Lung (tissue), 12 donors: ENCODE data around the gene HAPLN2. TPM values are rescaled to one million over a fixed set of nuclear protein-coding genes. Genes with fewer than 3 reads are reported as not detected.
"Not testable (repeated sequence)": the region's sequence is repeated elsewhere in the genome, so short reads cannot be mapped to it uniquely, and the experiment has no call there.

Experiments
- ATAC-seq: fragments of 200-7000 bp; cut with Tn5 transposase; one replicate; pipeline ENCODE4 v1.9.1; 2020; ENCODE audit warnings: moderate number of reproducible peaks; ENCODE audit not compliant: insufficient read depth, low FRiP score
- DNase-seq, 3 donors: peaks; one replicate each; pipeline ENCODE4 v3.0.0-alpha.2; 2013 to 2017
- H3K27ac ChIP-seq, 2 donors: one replicate each; pipeline ENCODE4 v1.5.1; 2013; ENCODE audit warnings: mild to moderate bottlenecking in 2 of 2, moderate library complexity in 2 of 2, control low read depth in 1 of 2, inconsistent platforms in 1 of 2, low read depth in 1 of 2, low read length in 1 of 2
- H3K27me3 ChIP-seq, 3 donors: one replicate each; pipeline ENCODE4 v1.5.1; 2013; ENCODE audit warnings: low read length in 2 of 3; ENCODE audit not compliant: control insufficient read depth in 3 of 3, insufficient read depth in 3 of 3
- H3K36me3 ChIP-seq, 4 donors: one replicate each; pipeline ENCODE4 v1.5.1; 2013; ENCODE audit warnings: low read length in 4 of 4, mild to moderate bottlenecking in 1 of 4, moderate library complexity in 1 of 4; ENCODE audit not compliant: control insufficient read depth in 4 of 4, insufficient read depth in 4 of 4
- H3K4me1 ChIP-seq, 5 donors: one replicate each; pipeline ENCODE4 v1.5.1; 2013; ENCODE audit warnings: low read length in 5 of 5, mild to moderate bottlenecking in 2 of 5, moderate library complexity in 1 of 5; ENCODE audit not compliant: control insufficient read depth in 5 of 5, insufficient read depth in 5 of 5
- H3K4me3 ChIP-seq: one replicate; pipeline ENCODE4 v1.5.1; 2013; ENCODE audit warnings: mild to moderate bottlenecking, control low read depth, moderate library complexity
- H3K9ac ChIP-seq, 2 donors: one replicate each; pipeline ENCODE4 v1.5.1; 2013; ENCODE audit warnings: low read length in 2 of 2, control low read depth in 1 of 2; ENCODE audit not compliant: insufficient read depth in 1 of 2
- H3K9me3 ChIP-seq, 4 donors: one replicate each; pipeline ENCODE4 v1.5.1; 2013; ENCODE audit warnings: low read length in 3 of 4, mild to moderate bottlenecking in 1 of 4, moderate library complexity in 1 of 4; ENCODE audit not compliant: control insufficient read depth in 4 of 4, insufficient read depth in 3 of 4
- WGBS, 2 donors: extraction: QIAGEN DNeasy Blood & Tissue Kit; methylation state at CpG; one replicate each; pipeline ENCODE4 v1.1.7; 2013; 5-methylcytosine and 5-hydroxymethylcytosine counted together
- polyA plus RNA-seq, 2 donors: library from polyadenylated mRNA; stranded (reverse); fragments of 200-250 nt; gene quantifications; one replicate each; pipeline ENCODE4 v1.2.1, GENCODE V29; 2013
- total RNA-seq, 2 donors: library from RNA; depleted of rRNA in 1 of 2; stranded (reverse); fragments of >200 nt in 1 of 2; gene quantifications; one replicate each; pipeline ENCODE4 v1.2.1, GENCODE V29; 2014 to 2021
- TF ChIP-seq, protein P1 (sequence below): IDR thresholded peaks from 2 replicates; pipeline ENCODE4 v1.5.1; 2012; ENCODE audit warnings: mild to moderate bottlenecking; ENCODE audit errors: control extremely low read depth, extremely low read depth
- donor health status: control.
- donor health status: control.
- donor health status: Bipolar disorder and iron deficiency.
- donor health status: healthy.
- donor health status: DM: yes; HTN: yes; CAD: no.

Gene HAPLN2
- total and polyA plus RNA-seq, 4 donors = 0.18 to 0.31 (median 0.24) TPM; not detected in 1

DNA sequence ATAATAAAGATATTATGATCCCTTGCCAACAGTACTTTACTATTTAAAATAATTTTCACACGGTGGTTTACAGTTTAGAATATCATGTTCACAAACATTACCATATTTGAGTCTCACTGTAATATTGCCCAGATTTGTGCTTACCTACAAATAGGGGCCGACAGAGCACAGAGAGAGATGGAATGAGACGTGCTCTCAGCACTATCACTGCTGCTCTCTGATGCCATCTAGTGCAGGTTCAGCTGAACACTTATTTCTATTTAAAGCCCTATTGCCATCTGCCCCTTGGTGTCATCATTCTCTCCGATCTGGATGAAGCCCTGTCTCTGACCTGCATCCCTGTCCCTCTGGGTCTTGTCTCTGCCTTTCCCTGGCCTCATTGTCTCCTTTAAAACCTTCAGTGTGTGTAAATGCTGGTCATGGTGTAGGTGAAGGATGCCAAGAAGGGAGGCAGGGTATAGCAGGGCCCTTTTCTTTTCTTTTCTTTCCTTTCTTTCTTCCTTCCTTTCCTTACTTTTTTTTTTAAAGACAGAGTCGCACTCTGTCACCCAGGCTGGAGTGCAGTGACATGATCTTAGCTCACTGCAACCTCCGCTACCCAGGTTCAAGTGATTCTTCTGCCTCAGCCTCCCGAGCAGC, 11.1 kb upstream of the HAPLN2 start:
- Histone ChIP-seq H3K27me3 (peaks cover 0 to 2% (median 0%) of the 10 kb centered on the region in 3 donors), H3K4me1 (no peaks in the 10 kb centered on the region), H3K9me3 (no peaks in the 10 kb centered on the region), H3K4me3 (no peak overlapping the region), H3K9ac (no peak overlapping the region), H3K27ac (no peak overlapping the region), H3K36me3 (no peaks in the 10 kb centered on the region)
- peak; percentile 60 to 74 (median 66) for DNase-seq
- TF ChIP-seq, protein P1, sequence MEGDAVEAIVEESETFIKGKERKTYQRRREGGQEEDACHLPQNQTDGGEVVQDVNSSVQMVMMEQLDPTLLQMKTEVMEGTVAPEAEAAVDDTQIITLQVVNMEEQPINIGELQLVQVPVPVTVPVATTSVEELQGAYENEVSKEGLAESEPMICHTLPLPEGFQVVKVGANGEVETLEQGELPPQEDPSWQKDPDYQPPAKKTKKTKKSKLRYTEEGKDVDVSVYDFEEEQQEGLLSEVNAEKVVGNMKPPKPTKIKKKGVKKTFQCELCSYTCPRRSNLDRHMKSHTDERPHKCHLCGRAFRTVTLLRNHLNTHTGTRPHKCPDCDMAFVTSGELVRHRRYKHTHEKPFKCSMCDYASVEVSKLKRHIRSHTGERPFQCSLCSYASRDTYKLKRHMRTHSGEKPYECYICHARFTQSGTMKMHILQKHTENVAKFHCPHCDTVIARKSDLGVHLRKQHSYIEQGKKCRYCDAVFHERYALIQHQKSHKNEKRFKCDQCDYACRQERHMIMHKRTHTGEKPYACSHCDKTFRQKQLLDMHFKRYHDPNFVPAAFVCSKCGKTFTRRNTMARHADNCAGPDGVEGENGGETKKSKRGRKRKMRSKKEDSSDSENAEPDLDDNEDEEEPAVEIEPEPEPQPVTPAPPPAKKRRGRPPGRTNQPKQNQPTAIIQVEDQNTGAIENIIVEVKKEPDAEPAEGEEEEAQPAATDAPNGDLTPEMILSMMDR = peak; percentile 86
- WGBS, 2 donors = 30 to 36% methylated on average over 7 of the region's 7 CpGs
- peak; percentile 72 for ATAC-seq

DNA sequence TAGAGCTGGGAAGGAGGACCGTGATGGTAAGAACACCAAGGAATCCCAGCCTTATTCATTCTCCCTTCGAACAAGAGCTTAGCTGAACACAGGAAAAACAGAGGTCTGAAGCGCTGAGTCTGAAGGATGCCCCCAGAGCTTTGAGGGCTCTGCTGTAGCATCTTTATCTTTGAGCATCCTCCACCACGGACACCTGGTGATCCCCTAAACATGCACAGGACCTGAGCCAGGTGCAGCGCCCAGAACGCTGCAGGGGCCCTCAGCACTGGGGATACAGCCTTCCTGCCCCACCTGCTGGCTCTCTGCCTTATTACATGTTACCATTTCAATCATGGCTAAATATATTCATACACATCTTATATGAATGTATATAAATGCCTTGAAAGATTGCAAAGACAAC, 10.2 kb upstream of the HAPLN2 start:
- Histone ChIP-seq H3K9me3 (no peaks in the 10 kb centered on the region), H3K36me3 (no peaks in the 10 kb centered on the region), H3K4me1 (no peaks in the 10 kb centered on the region), H3K27ac (no peak overlapping the region), H3K4me3 (no peak overlapping the region), H3K27me3 (peaks cover 0 to 2% (median 0%) of the 10 kb centered on the region in 3 donors), H3K9ac (no peak overlapping the region)
- WGBS, 2 donors = 48% methylated on average over 6 of the region's 6 CpGs
- DNase-seq (peak in 1 of 3 donors; percentile 21), ATAC-seq (no peak)
- TF ChIP-seq, protein P1 = peak; percentile 8

DNA sequence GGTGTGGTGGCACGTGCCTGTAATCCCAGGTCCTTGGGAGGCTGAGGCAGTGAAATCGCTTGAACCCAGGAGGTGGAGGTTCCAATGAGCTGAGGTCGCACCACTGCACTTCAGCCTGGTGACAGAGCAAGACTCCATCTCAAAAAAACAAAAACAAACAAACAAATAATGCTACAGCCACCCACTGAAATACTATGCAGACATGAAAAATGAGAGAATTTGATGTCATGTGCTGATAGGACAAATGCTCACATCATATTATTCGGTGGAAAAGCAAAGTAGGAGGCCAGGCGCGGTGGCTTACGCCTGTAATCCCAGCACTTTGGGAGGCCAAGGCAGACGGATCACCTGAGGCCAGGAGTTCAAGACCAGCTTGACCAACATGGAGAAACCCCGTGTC, 9.1 kb upstream of the HAPLN2 start:
- not testable (repeated sequence) for H3K9me3 ChIP-seq, H3K9ac ChIP-seq, H3K36me3 ChIP-seq, H3K4me1 ChIP-seq, H3K4me3 ChIP-seq, ATAC-seq, DNase-seq, H3K27me3 ChIP-seq, H3K27ac ChIP-seq
- WGBS, 2 donors = 91 to 97% methylated on average over 9 of the region's 9 CpGs

DNA sequence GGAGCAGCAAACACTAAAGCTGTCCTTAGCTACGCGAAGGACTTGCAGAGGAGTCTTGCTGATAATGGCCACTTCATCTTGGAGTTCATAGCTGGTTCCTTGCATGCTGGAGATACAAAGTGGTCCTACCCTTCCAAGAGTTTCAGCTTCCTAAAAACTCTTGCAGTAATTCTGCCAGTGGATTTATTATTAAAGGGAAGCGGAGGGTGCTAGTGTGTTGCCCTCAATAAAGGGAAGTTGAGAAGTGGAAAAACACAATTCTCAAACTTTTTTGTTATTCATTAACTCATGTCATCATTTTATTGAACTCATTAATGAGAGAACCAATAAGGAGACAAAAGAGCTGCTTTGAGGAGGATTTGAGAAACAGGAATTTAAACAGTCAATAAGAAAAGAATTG, 6.5 kb upstream of the HAPLN2 start:
- TF ChIP-seq, protein P1 = no peak

More for the DNA sequence above, 6.5 kb upstream of the HAPLN2 start:
- WGBS, 2 donors = 40% methylated on average over 3 of the region's 3 CpGs
- H3K9me3 ChIP-seq = no peaks in the 10 kb centered on the region
- H3K36me3 ChIP-seq = no peaks in the 10 kb centered on the region
- no peak overlapping the region for H3K9ac ChIP-seq
- DNase-seq = no peak
- H3K27ac ChIP-seq = no peak overlapping the region
- H3K27me3 ChIP-seq = peaks cover 0 to 11% (median 5%) of the 10 kb centered on the region in 3 donors
- no peak overlapping the region for H3K4me3 ChIP-seq
- no peak for ATAC-seq
- H3K4me1 ChIP-seq = peaks cover 0 to 8% (median 3%) of the 10 kb centered on the region in 5 donors
